Endothelial cell of umbilical vein (primary cell): ENCODE measurements around the gene DCLK1. TPM values are rescaled to one million over a fixed set of nuclear protein-coding genes. Genes with fewer than 3 reads are reported as not detected.

Source experiments
- BruUV-seq: library from RNA; stranded (reverse); fragments of 400-500 nt; replicated peaks from 2 replicates; lab custom pipeline; 2021; lab: Mats Ljungman, UMichigan
- CTCF ChIA-PET: fragments of 300-600, 350-600 bp; sonication (Branson Sonifier 250); formaldehyde crosslinking; loops from one replicate; lab custom pipeline; 2021; ENCODE audit warnings: antibody characterized with exemption, inconsistent platforms; lab: Charles Lee
- POLR2A ChIA-PET: fragments of 300-600, 350-600 bp; sonication (Branson Sonifier 250); formaldehyde crosslinking; loops from one replicate; lab custom pipeline; 2021; ENCODE audit warnings: antibody characterized with exemption, inconsistent platforms; lab: Charles Lee
- DNase-seq: peaks from one replicate; pipeline ENCODE4 v3.0.0-alpha.2; 2011; ENCODE audit warnings: low read depth, low spot score
- FAIRE-seq: peaks from 2 replicates; lab custom pipeline; 2011; peaks lifted over from hg19 to GRCh38; lab: Jason Lieb, UNC
- H2AFZ ChIP-seq: 2 replicates; pipeline ENCODE4 v1.6.0; 2012; ENCODE audit warnings: low read depth, low read length, control low read depth, inconsistent platforms
- H3K27ac ChIP-seq: 2 replicates; pipeline ENCODE4 v1.5.1; 2011; ENCODE audit warnings: low read depth, mild to moderate bottlenecking, control low read depth, low read length, moderate library complexity; ENCODE audit not compliant: insufficient read depth
- H3K27me3 ChIP-seq, 2 experiments: 2 replicates each; pipeline versions ENCODE4 v1.6.0 to v1.6.1; 2011; ENCODE audit warnings: low read length in 2 of 2, mixed read lengths in 1 of 2; ENCODE audit not compliant: control insufficient read depth in 2 of 2, insufficient read depth in 2 of 2
- H3K36me3 ChIP-seq, 2 experiments: 2 replicates in 1 of 2; 3 replicates in 1 of 2; pipeline ENCODE4 v1.5.1; 2011; ENCODE audit warnings: low read length in 2 of 2, mild to moderate bottlenecking in 1 of 2, moderate library complexity in 1 of 2; ENCODE audit not compliant: control insufficient read depth in 2 of 2, insufficient read depth in 2 of 2; ENCODE audit errors: extremely low read depth in 1 of 2
- H3K4me1 ChIP-seq: 3 replicates; pipeline ENCODE4 v1.5.1; 2011; ENCODE audit warnings: mild to moderate bottlenecking, low read length; ENCODE audit not compliant: control insufficient read depth, insufficient read depth; ENCODE audit errors: extremely low read depth
- H3K4me2 ChIP-seq: 2 replicates; pipeline ENCODE4 v1.6.1; 2011; ENCODE audit warnings: low read length, control low read depth, mixed read lengths; ENCODE audit not compliant: insufficient read depth
- H3K4me3 ChIP-seq, 3 experiments: fragments of 200-600 bp in 1 of 3; sonication (generic), shearing (Covaris generic) in 1 of 3; replicated peaks in 1 of 3; 2 replicates each; pipeline ENCODE4 v1.5.1; 2011 to 2016; ENCODE audit warnings: control low read depth in 3 of 3, low read length in 3 of 3, mild to moderate bottlenecking in 2 of 3, inconsistent platforms in 1 of 3, low read depth in 1 of 3, moderate library complexity in 1 of 3; ENCODE audit not compliant: insufficient read depth in 1 of 3
- H3K79me2 ChIP-seq: 2 replicates; pipeline ENCODE4 v1.6.0; 2012; ENCODE audit warnings: low read length, inconsistent platforms; ENCODE audit not compliant: control insufficient read depth, insufficient read depth
- H3K9ac ChIP-seq: replicated peaks from 2 replicates; pipeline ENCODE3; 2011; ENCODE audit warnings: low read length, control low read depth; ENCODE audit not compliant: insufficient read depth; ENCODE audit errors: extremely low read depth
- H3K9me1 ChIP-seq: replicated peaks from 3 replicates; pipeline ENCODE4 v1.6.0; 2011; ENCODE audit warnings: mild to moderate bottlenecking, low read length; ENCODE audit not compliant: control insufficient read depth, insufficient read depth; ENCODE audit errors: extremely low read depth
- H3K9me3 ChIP-seq: replicated peaks from 2 replicates; pipeline ENCODE4 v1.5.1; 2012; ENCODE audit warnings: low read length, inconsistent platforms; ENCODE audit not compliant: control insufficient read depth, insufficient read depth
- H4K20me1 ChIP-seq: replicated peaks from 2 replicates; pipeline ENCODE3; 2011; ENCODE audit warnings: mild to moderate bottlenecking, low read length; ENCODE audit not compliant: control insufficient read depth, insufficient read depth; ENCODE audit errors: extremely low read depth
- CTCF ChIP-seq, 2 donors: IDR thresholded peaks; 1 replicate in 1 of 2; 2 replicates in 1 of 2; pipeline ENCODE4 v1.5.1; 2011; ENCODE audit warnings: low read length in 2 of 2, mild to moderate bottlenecking in 2 of 2, moderate library complexity in 2 of 2, control low read depth in 1 of 2, inconsistent platforms in 1 of 2, low read depth in 1 of 2; ENCODE audit not compliant: insufficient read depth in 1 of 2; ENCODE audit errors: extremely low read depth in 1 of 2
- EZH2 ChIP-seq: IDR thresholded peaks from 2 replicates; pipeline ENCODE4 v1.6.1; 2012; ENCODE audit warnings: borderline replicate concordance, low read depth, mild to moderate bottlenecking, moderate library complexity, low read length, inconsistent platforms; ENCODE audit not compliant: severe bottlenecking
- FOS ChIP-seq: IDR thresholded peaks from 2 replicates; pipeline ENCODE4 v1.6.1; 2011; ENCODE audit warnings: mild to moderate bottlenecking, low read length, moderate library complexity, borderline replicate concordance; ENCODE audit not compliant: insufficient read depth
- GATA2 ChIP-seq: IDR thresholded peaks from 2 replicates; pipeline ENCODE4 v1.7.0; 2011; ENCODE audit warnings: low read depth, mild to moderate bottlenecking, moderate library complexity, mixed read lengths, low read length; ENCODE audit not compliant: insufficient read length, insufficient read depth
- JUN ChIP-seq: IDR thresholded peaks from 2 replicates; pipeline ENCODE4 v1.6.1; 2011; ENCODE audit warnings: borderline replicate concordance, low read depth; ENCODE audit not compliant: insufficient read length, insufficient read depth
- MYC ChIP-seq: IDR thresholded peaks from one replicate; pipeline ENCODE4 v1.6.1; 2011; ENCODE audit warnings: mild to moderate bottlenecking, low read depth, low read length
- POLR2A ChIP-seq: IDR thresholded peaks from 2 replicates; pipeline ENCODE4 v1.6.1; 2012; ENCODE audit warnings: low read depth, mild to moderate bottlenecking, control low read depth, low read length
- POLR2AphosphoS5 ChIP-seq: IDR thresholded peaks from 2 replicates; pipeline ENCODE4 v1.6.1; 2012; ENCODE audit warnings: low read depth, mild to moderate bottlenecking, control low read depth, low read length, moderate library complexity; ENCODE audit not compliant: insufficient read depth
- dilution Hi-C: fragments of 300-500 bp; cut with MboI; formaldehyde crosslinking; loops from one replicate; pipeline ENCODE4 v1.15.0; 2019; ENCODE audit warnings: low sequenced_read_pairs; ENCODE audit not compliant: extremely low pct_ligation_motif_present
- intact Hi-C: fragments of 100-400 bp; cut with micrococcal nuclease; formaldehyde crosslinking; loops from one replicate; pipeline ENCODE4 v1.10.0; 2022
- polyA plus RNA-seq, 4 experiments: library from polyadenylated mRNA; depleted of rRNA in 3 of 4; stranded (reverse) in 3 of 4; unstranded in 1 of 4; fragments of >200 nt; gene quantifications; 2 replicates each; pipeline versions ENCODE4 v1.2.1 to v1.2.3, GENCODE V29; 2011 to 2012; ENCODE audit warnings: missing spikeins in 1 of 4
- total RNA-seq: library from RNA; stranded (reverse); gene quantifications from 2 replicates; pipeline ENCODE4 v1.2.3, GENCODE V29; 2021
- TF ChIP-seq, protein P1 (sequence below): IDR thresholded peaks from 2 replicates; pipeline ENCODE4 v1.6.1; 2011; ENCODE audit not compliant: insufficient read depth, insufficient read length

The DCLK1 gene
- total and polyA plus RNA-seq, 2 donors (not counting 3 experiments of a cell fraction or from before 2014, with no cell fraction given) = 0.28 to 3.9 TPM

DNA sequence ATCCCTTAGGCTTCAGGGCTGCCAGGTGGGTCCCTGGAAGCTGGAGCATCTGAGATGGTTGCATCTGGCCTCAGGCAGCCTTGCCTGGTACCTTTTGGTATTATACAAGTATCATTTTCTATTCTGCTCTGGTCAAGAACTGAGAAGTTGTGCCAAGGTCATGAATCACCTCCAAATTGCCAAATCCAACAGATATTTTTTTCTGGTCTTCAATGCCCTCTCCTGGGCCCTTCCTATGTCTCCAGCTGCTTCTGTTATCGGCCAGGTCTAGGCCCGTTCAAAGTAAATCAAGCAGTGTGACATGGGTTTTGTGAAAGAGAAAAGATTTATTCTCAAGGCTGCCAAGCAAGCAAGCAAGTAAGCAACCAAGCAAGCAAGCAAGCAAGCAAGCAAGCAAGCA lies 383.6 kb downstream of the DCLK1 start:
- CTCF ChIA-PET = no interaction called here
- FAIRE-seq = no peak
- no peaks in the 10 kb centered on the region for H3K9me1 ChIP-seq
- no peaks in the 10 kb centered on the region for H3K79me2 ChIP-seq
- H3K9ac ChIP-seq = no peak overlapping the region
- no peak for DNase-seq
- H3K27me3 ChIP-seq = peaks cover 0 to under 1% of the 10 kb centered on the region in 2 experiments
- intact Hi-C loops (no loop called here), dilution Hi-C loops (no loop called here)
- TF ChIP-seq POLR2AphosphoS5 = no peak
- no peak for TF ChIP-seq MYC
- no peak for TF ChIP-seq JUN
- no peak for TF ChIP-seq FOS
- TF ChIP-seq CTCF (IDR thresholded peaks at IDR 0.05; ENCODE audit: extremely low read depth in 1 of 2, insufficient read depth in 1 of 2, low read depth in 1 of 2, low read length in 2 of 2) = no peak
- TF ChIP-seq, protein P1, sequence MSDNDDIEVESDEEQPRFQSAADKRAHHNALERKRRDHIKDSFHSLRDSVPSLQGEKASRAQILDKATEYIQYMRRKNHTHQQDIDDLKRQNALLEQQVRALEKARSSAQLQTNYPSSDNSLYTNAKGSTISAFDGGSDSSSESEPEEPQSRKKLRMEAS = no peak
- TF ChIP-seq GATA2 = no peak
- TF ChIP-seq POLR2A = no peak
- TF ChIP-seq EZH2 = no peak
- H2AFZ ChIP-seq = no peak overlapping the region
- H3K4me1 ChIP-seq = no peaks in the 10 kb centered on the region
- H3K36me3 ChIP-seq = no peaks in the 10 kb centered on the region
- no peak overlapping the region for H3K27ac ChIP-seq
- POLR2A ChIA-PET = no interaction called here
- no peaks in the 10 kb centered on the region for H4K20me1 ChIP-seq
- no TSS peak for BruUV-seq
- no peak overlapping the region for H3K4me3 ChIP-seq
- no peaks in the 10 kb centered on the region for H3K9me3 ChIP-seq
- no peak overlapping the region for H3K4me2 ChIP-seq
